H1 (cell line): ENCODE data around the gene OSBP2. TPM values are rescaled to one million over a fixed set of nuclear protein-coding genes. Genes with fewer than 3 reads are reported as not detected.
A peak's percentile ranks its signal among the peaks of the same experiment; 100 is the strongest.

Source experiments
- CTCF ChIA-PET: fragments of 300-600 bp; sonication (Branson Sonifier 250); formaldehyde crosslinking; loops from one replicate; lab custom pipeline; 2021; ENCODE audit not compliant: partially characterized antibody; lab: Charles Lee
- POLR2A ChIA-PET: fragments of 300-600 bp; sonication (Branson Sonifier 250); formaldehyde crosslinking; loops from one replicate; lab custom pipeline; 2021; ENCODE audit warnings: inconsistent platforms; ENCODE audit not compliant: partially characterized antibody; lab: Charles Lee
- DNase-seq, 2 experiments: peaks; one replicate each; pipeline versions ENCODE4 v3.0.0 to v3.0.0-alpha.2; 2010 to 2022; ENCODE audit warnings: low spot score in 2 of 2, low read depth in 1 of 2, mixed read lengths in 1 of 2
- FAIRE-seq: peaks from 2 replicates; lab custom pipeline; 2011; peaks lifted over from hg19 to GRCh38; lab: Jason Lieb, UNC
- H2AFZ ChIP-seq: 2 replicates; pipeline ENCODE4 v1.8.1; 2012; ENCODE audit warnings: low read length, inconsistent platforms
- H2AK5ac ChIP-seq: 2 replicates; pipeline ENCODE4 v1.6.1; 2013; ENCODE audit warnings: low read depth, low read length
- H2BK120ac ChIP-seq: replicated peaks from 2 replicates; pipeline ENCODE3; 2013; ENCODE audit warnings: low read depth, low read length, inconsistent platforms
- H2BK12ac ChIP-seq: 2 replicates; pipeline ENCODE4 v1.6.1; 2013; ENCODE audit warnings: low read depth, low read length
- H2BK15ac ChIP-seq: 2 replicates; pipeline ENCODE4 v1.6.1; 2013; ENCODE audit warnings: low read length
- H2BK20ac ChIP-seq: 2 replicates; pipeline ENCODE4 v1.6.1; 2013; ENCODE audit warnings: low read length
- H2BK5ac ChIP-seq: 2 replicates; pipeline ENCODE4 v1.6.1; 2013; ENCODE audit warnings: low read depth, low read length
- H3K14ac ChIP-seq: 2 replicates; pipeline ENCODE4 v1.6.1; 2013; ENCODE audit warnings: inconsistent platforms; ENCODE audit not compliant: insufficient read length
- H3K18ac ChIP-seq: 2 replicates; pipeline ENCODE4 v1.6.1; 2013; ENCODE audit warnings: low read length; ENCODE audit errors: extremely low read depth
- H3K23ac ChIP-seq: 2 replicates; pipeline ENCODE4 v1.6.1; 2013; ENCODE audit warnings: inconsistent platforms; ENCODE audit not compliant: insufficient read length
- H3K23me2 ChIP-seq: 2 replicates; pipeline ENCODE4 v1.6.1; 2013; ENCODE audit warnings: low read depth, low read length
- H3K27ac ChIP-seq: 2 replicates; pipeline ENCODE4 v1.6.1; 2011; ENCODE audit warnings: low read depth, low read length, inconsistent platforms
- H3K27me3 ChIP-seq, 4 experiments: replicated peaks in 1 of 4; 1 replicate in 1 of 4; 2 replicates in 3 of 4; pipeline versions ENCODE4 v1.6.1 to v1.8.1; 2011 to 2013; ENCODE audit warnings: low read length in 3 of 4, mild to moderate bottlenecking in 3 of 4, inconsistent platforms in 2 of 4, mixed read lengths in 2 of 4, moderate library complexity in 1 of 4; ENCODE audit not compliant: control insufficient read depth in 3 of 4, insufficient read depth in 3 of 4; ENCODE audit errors: extremely low read depth in 1 of 4
- H3K36me3 ChIP-seq, 4 experiments: 2 replicates each; pipeline versions ENCODE4 v1.6.1 to v1.8.1; 2011 to 2013; ENCODE audit warnings: mild to moderate bottlenecking in 4 of 4, low read length in 3 of 4, moderate library complexity in 2 of 4, control low read depth in 1 of 4, inconsistent platforms in 1 of 4; ENCODE audit not compliant: insufficient read depth in 4 of 4, control insufficient read depth in 2 of 4
- H3K4ac ChIP-seq: replicated peaks from 2 replicates; pipeline ENCODE3; 2013; ENCODE audit warnings: low read length, low read depth, mixed read lengths, inconsistent platforms; ENCODE audit not compliant: insufficient read length
- H3K4me1 ChIP-seq, 4 experiments: replicated peaks in 1 of 4; 1 replicate in 1 of 4; 2 replicates in 3 of 4; pipeline versions ENCODE4 v1.6.1 to v1.8.1; 2011 to 2013; ENCODE audit warnings: low read length in 3 of 4, inconsistent platforms in 2 of 4, mixed read lengths in 1 of 4; ENCODE audit not compliant: insufficient read depth in 4 of 4, control insufficient read depth in 3 of 4
- H3K4me2 ChIP-seq, 2 experiments: 2 replicates each; pipeline versions ENCODE4 v1.6.1 to v1.8.1; 2011 to 2013; ENCODE audit warnings: low read depth in 2 of 2, low read length in 2 of 2, control low read depth in 1 of 2, inconsistent platforms in 1 of 2, mild to moderate bottlenecking in 1 of 2; ENCODE audit not compliant: insufficient read depth in 1 of 2
- H3K4me3 ChIP-seq, 4 experiments: fragments of 200-600, 300-600 bp in 1 of 4; sonication (generic), shearing (Covaris generic), sonication (Bioruptor Twin) in 1 of 4; 2 replicates each; pipeline versions ENCODE4 v1.5.1 to v1.8.1; 2011 to 2016; ENCODE audit warnings: low read length in 4 of 4, low read depth in 3 of 4, control low read depth in 2 of 4, inconsistent platforms in 2 of 4, mild to moderate bottlenecking in 2 of 4, mixed read lengths in 1 of 4, moderate library complexity in 1 of 4; ENCODE audit not compliant: insufficient read depth in 2 of 4; ENCODE audit errors: extremely low read depth in 1 of 4
- H3K56ac ChIP-seq: replicated peaks from 2 replicates; pipeline ENCODE3; 2013; ENCODE audit warnings: low read depth, mild to moderate bottlenecking, mixed read lengths, low read length, inconsistent platforms; ENCODE audit not compliant: insufficient read length
- H3K79me1 ChIP-seq: 2 replicates; pipeline ENCODE4 v1.6.1; 2013; ENCODE audit warnings: low read depth, low read length, control low read depth
- H3K79me2 ChIP-seq, 2 experiments: 2 replicates each; pipeline versions ENCODE4 v1.6.1 to v1.8.1; 2012 to 2013; ENCODE audit warnings: low read length in 2 of 2, mild to moderate bottlenecking in 2 of 2, inconsistent platforms in 1 of 2; ENCODE audit not compliant: insufficient read depth in 2 of 2, control insufficient read depth in 1 of 2
- H3K9ac ChIP-seq, 4 experiments: replicated peaks in 1 of 4; 1 replicate in 1 of 4; 2 replicates in 3 of 4; pipeline versions ENCODE4 v1.6.1 to v1.8.1; 2011 to 2013; ENCODE audit warnings: low read depth in 3 of 4, low read length in 3 of 4, control low read depth in 2 of 4, mild to moderate bottlenecking in 2 of 4, moderate library complexity in 2 of 4, inconsistent platforms in 1 of 4; ENCODE audit errors: extremely low read depth in 1 of 4
- H3K9me3 ChIP-seq, 2 experiments: 2 replicates each; pipeline versions ENCODE4 v1.6.1 to v1.8.1; 2012 to 2013; ENCODE audit warnings: mild to moderate bottlenecking in 2 of 2, moderate library complexity in 2 of 2, control low read depth in 1 of 2, inconsistent platforms in 1 of 2, low read depth in 1 of 2, low read length in 1 of 2, mixed read lengths in 1 of 2; ENCODE audit not compliant: insufficient read depth in 2 of 2
- H4K20me1 ChIP-seq, 2 experiments: replicated peaks in 1 of 2; 2 replicates each; pipeline versions ENCODE3 to v1.8.1; 2011 to 2013; ENCODE audit warnings: inconsistent platforms in 2 of 2, low read length in 2 of 2, mild to moderate bottlenecking in 1 of 2; ENCODE audit not compliant: insufficient read depth in 2 of 2, control insufficient read depth in 1 of 2
- H4K5ac ChIP-seq: 2 replicates; pipeline ENCODE4 v1.6.1; 2013; ENCODE audit warnings: low read length, low read depth, mixed read lengths, inconsistent platforms; ENCODE audit not compliant: insufficient read length
- H4K8ac ChIP-seq: 2 replicates; pipeline ENCODE4 v1.8.0; 2013; ENCODE audit warnings: mild to moderate bottlenecking, moderate library complexity, low read length, inconsistent platforms; ENCODE audit not compliant: insufficient read depth; ENCODE audit errors: extremely low read depth
- H4K91ac ChIP-seq: replicated peaks from 2 replicates; pipeline ENCODE3; 2013; ENCODE audit warnings: low read length, mixed read lengths, inconsistent platforms; ENCODE audit not compliant: insufficient read length
- EP300 ChIP-seq, 2 experiments: IDR thresholded peaks; 1 replicate in 1 of 2; 2 replicates in 1 of 2; pipeline ENCODE4 v1.6.1; 2011 to 2012; ENCODE audit warnings: low read depth in 2 of 2, low read length in 2 of 2, mild to moderate bottlenecking in 2 of 2, borderline replicate concordance in 1 of 2, inconsistent platforms in 1 of 2, moderate library complexity in 1 of 2
- EZH2 ChIP-seq: fragments of 200-600 bp; sonication (generic); IDR thresholded peaks from 2 replicates; pipeline ENCODE4 v1.7.1; 2012; ENCODE audit warnings: low read depth, mild to moderate bottlenecking, moderate library complexity, low read length, inconsistent platforms; ENCODE audit not compliant: severe bottlenecking
- FOSL1 ChIP-seq: IDR thresholded peaks from 2 replicates; pipeline ENCODE4 v1.6.1; 2011; ENCODE audit warnings: mild to moderate bottlenecking, low read depth, low read length, moderate library complexity; ENCODE audit not compliant: insufficient read depth
- GABPA ChIP-seq: IDR thresholded peaks from 2 replicates; pipeline ENCODE4 v1.6.1; 2011; ENCODE audit warnings: mild to moderate bottlenecking, low read length, moderate library complexity, borderline replicate concordance; ENCODE audit not compliant: insufficient read depth
- JUN ChIP-seq: IDR thresholded peaks from 2 replicates; pipeline ENCODE4 v1.6.1; 2011; ENCODE audit warnings: low read depth, mild to moderate bottlenecking, improper control_type of control experiment, low read length
- KDM1A ChIP-seq: fragments of 200-600, 300-600 bp; sonication (generic); IDR thresholded peaks from 2 replicates; pipeline ENCODE4 v1.7.1; 2016; ENCODE audit warnings: mild to moderate bottlenecking, low read length, borderline replicate concordance
- KDM5A ChIP-seq: fragments of 200-600 bp; IDR thresholded peaks from 2 replicates; pipeline ENCODE4 v1.7.1; 2012; ENCODE audit warnings: mild to moderate bottlenecking, low read length, inconsistent platforms, mixed read lengths
- POLR2A ChIP-seq, 2 experiments: IDR thresholded peaks; 1 replicate in 1 of 2; 2 replicates in 1 of 2; pipeline ENCODE4 v1.6.1; 2011; ENCODE audit warnings: low read depth in 2 of 2, low read length in 2 of 2, mild to moderate bottlenecking in 2 of 2; ENCODE audit errors: control extremely low read depth in 1 of 2
- POU5F1 ChIP-seq: IDR thresholded peaks from 2 replicates; pipeline ENCODE4 v1.6.1; 2011; ENCODE audit warnings: low read depth, mild to moderate bottlenecking, low read length, moderate library complexity
- SIN3A ChIP-seq, 2 experiments: IDR thresholded peaks in 1 of 2; conservative IDR thresholded peaks in 1 of 2; 2 replicates each; pipeline ENCODE4 v1.6.1; 2011 to 2012; ENCODE audit warnings: low read length in 2 of 2, improper control_type of control experiment in 1 of 2, low read depth in 1 of 2, mild to moderate bottlenecking in 1 of 2
- SIRT6 ChIP-seq: IDR thresholded peaks from one replicate; pipeline ENCODE4 v1.7.1; 2012; ENCODE audit warnings: low read length, inconsistent platforms
- TAF7 ChIP-seq: optimal IDR thresholded peaks from 2 replicates; pipeline ENCODE3; 2011; ENCODE audit warnings: low read depth, mild to moderate bottlenecking, inconsistent platforms, low read length, moderate library complexity, borderline replicate concordance
- TEAD4 ChIP-seq: IDR thresholded peaks from 2 replicates; pipeline ENCODE4 v1.6.1; 2012; ENCODE audit warnings: low read depth, low read length, inconsistent platforms, mixed read lengths
- WGBS, 2 experiments: shearing (Covaris generic) in 1 of 2; methylation state at CpG; one replicate each; pipeline versions ENCODE4 v1.1.6 to v1.1.7; 2013 to 2015; ENCODE audit warnings: low lambda C conversion rate in 2 of 2, mixed read lengths in 2 of 2, inconsistent platforms in 1 of 2, low coverage in 1 of 2, missing lambda C conversion rate in 1 of 2; ENCODE audit not compliant: insufficient replicate concordance in 2 of 2, insufficient coverage in 1 of 2, insufficient read length in 1 of 2; ENCODE audit errors: extremely low coverage in 1 of 2, missing lambda C conversion rate in 1 of 2; 5-methylcytosine and 5-hydroxymethylcytosine counted together
- polyA plus RNA-seq, 7 experiments: library from polyadenylated mRNA; depleted of rRNA in 3 of 7; stranded (reverse) in 5 of 7; unstranded in 2 of 7; fragments of >200 nt in 5 of 7; fragments of 200-250 nt in 2 of 7; gene quantifications; 1 replicate in 5 of 7; 2 replicates in 1 of 7; 4 replicates in 1 of 7; pipeline versions ENCODE4 v1.2.1 to v1.2.3, GENCODE V29; 2011 to 2013; ENCODE audit warnings: missing spikeins in 2 of 7, mixed read lengths in 2 of 7
- total RNA-seq: library from RNA; stranded (reverse); fragmentation: NEBNext Ultra II Directional; extraction: Animal tissue kit (Norgen Biotek cat#: 25700); gene quantifications from 2 replicates; pipeline ENCODE4 v1.2.1, GENCODE V29; 2021

OSBP2 gene
- total and polyA plus RNA-seq, 2 of the 8 experiments (the other 6 are each of a cell fraction or from before 2014, with no cell fraction given): 3.4 to 3.7 TPM

- no peak overlapping the region for H3K9ac ChIP-seq
- no peaks in the 10 kb centered on the region for H3K79me2 ChIP-seq
- no peak overlapping the region for H2BK120ac ChIP-seq
- H3K23me2 ChIP-seq: no peaks in the 10 kb centered on the region
- H2BK12ac ChIP-seq: no peak overlapping the region
- 93% methylated on average over 22 of the region's 25 CpGs; no CpG with 5 or more reads in 1 of the 2 experiments for WGBS, 2 experiments
- FAIRE-seq (no peak), DNase-seq (no peak)
- peaks cover 0 to 4% of the 10 kb centered on the region in 2 experiments for H4K20me1 ChIP-seq
- H2AFZ ChIP-seq: no peak overlapping the region
- no peaks in the 10 kb centered on the region for H3K36me3 ChIP-seq
- no peak overlapping the region for H2AK5ac ChIP-seq
- H3K4me2 ChIP-seq: no peak overlapping the region
- H3K23ac ChIP-seq: no peak overlapping the region
- CTCF ChIA-PET: interaction anchor here (1.1 to 10.5 kb wide), 2 partner anchors 12 to 48 kb away, joined by 4 to 74 read pairs; partner anchors contain the start of genes OSBP2 and SLC35E4
- H3K79me1 ChIP-seq: no peaks in the 10 kb centered on the region
- no peak overlapping the region for H3K27ac ChIP-seq
- peak overlapping the region; percentile 85 for H3K4ac ChIP-seq
- H3K4me1 ChIP-seq: peaks cover 0 to 4% (median 0%) of the 10 kb centered on the region in 4 experiments; a peak in 2 of 7 replicates
- no peaks in the 10 kb centered on the region for H3K9me3 ChIP-seq
- H3K14ac ChIP-seq: no peak overlapping the region
- no peak overlapping the region for H3K56ac ChIP-seq
- H2BK15ac ChIP-seq: no peak overlapping the region
- no peak overlapping the region for H4K5ac ChIP-seq
- no peak overlapping the region for H2BK5ac ChIP-seq
- no peak overlapping the region for H3K18ac ChIP-seq
- H3K4me3 ChIP-seq: no peak overlapping the region
- POLR2A ChIA-PET: no interaction called here
- H4K91ac ChIP-seq: no peak overlapping the region
- H4K8ac ChIP-seq: peak overlapping the region; percentile 83
- H3K27me3 ChIP-seq: no peaks in the 10 kb centered on the region
- no peak overlapping the region for H2BK20ac ChIP-seq
- TF ChIP-seq TAF7 (no peak), EP300 (IDR thresholded peaks at IDR 0.05; ENCODE audit: borderline replicate concordance in 1 of 2, low read depth in 2 of 2, low read length in 2 of 2) (no peak), SIRT6 (no peak), TEAD4 (no peak), JUN (no peak), KDM5A (no peak), FOSL1 (no peak), EZH2 (no peak), POLR2A (IDR thresholded peaks at IDR 0.05; ENCODE audit: control extremely low read depth in 1 of 2, low read depth in 2 of 2, low read length in 2 of 2) (no peak), SIN3A (conservative IDR thresholded peaks at IDR 0.05 in 1 of 2, IDR thresholded peaks at IDR 0.05 in 1 of 2; ENCODE audit: low read depth in 1 of 2, low read length in 2 of 2) (no peak), GABPA (no peak), KDM1A (no peak), POU5F1 (no peak)
Measured at GRCh38 chr22:30646518-30647160, 48.0 kb upstream of the OSBP2 start.
